Kidney epithelial cell (primary cell): ENCODE results near the gene LPIN3. TPM values are rescaled to one million over a fixed set of nuclear protein-coding genes. Genes with fewer than 3 reads are reported as not detected.

Experiments used
- DNase-seq: peaks from one replicate; pipeline ENCODE4 v3.0.0-alpha.2; 2010; ENCODE audit warnings: low read depth
- H3K27me3 ChIP-seq: 2 replicates; pipeline ENCODE4 v1.6.0; 2011; ENCODE audit warnings: low read length; ENCODE audit not compliant: control insufficient read depth, insufficient read depth
- H3K36me3 ChIP-seq: 2 replicates; pipeline ENCODE4 v1.5.1; 2011; ENCODE audit warnings: low read length; ENCODE audit not compliant: control insufficient read depth, insufficient read depth
- H3K4me3 ChIP-seq: 2 replicates; pipeline ENCODE4 v1.5.1; 2011; ENCODE audit warnings: low read depth, mild to moderate bottlenecking, control low read depth, low read length
- CTCF ChIP-seq: IDR thresholded peaks from 2 replicates; pipeline ENCODE4 v1.5.1; 2011; ENCODE audit warnings: mild to moderate bottlenecking, moderate library complexity, low read length, control low read depth, inconsistent platforms; ENCODE audit not compliant: insufficient read depth, poor library complexity, severe bottlenecking
- total RNA-seq: library from RNA; depleted of rRNA; stranded (reverse); fragments of >200 nt; gene quantifications from 2 replicates; pipeline ENCODE4 v1.2.3, GENCODE V29; 2015

Gene LPIN3
- total RNA-seq, 1 donor from 2014 or later: 14.7 TPM

GRCh38 chr20:41373931-41374920 is 33.6 kb downstream of the LPIN3 start:
- H3K27me3 ChIP-seq: peaks cover 22% of the 10 kb centered on the region
- no peaks in the 10 kb centered on the region for H3K36me3 ChIP-seq
- DNase-seq: no peak
- TF ChIP-seq CTCF: no peak
- no peak overlapping the region for H3K4me3 ChIP-seq

GRCh38 chr20:41375846-41376245 is 35.2 kb downstream of the LPIN3 start:
- H3K36me3 ChIP-seq: no peaks in the 10 kb centered on the region
- DNase-seq: no peak
- H3K27me3 ChIP-seq: peaks cover 21% of the 10 kb centered on the region
- no peak overlapping the region for H3K4me3 ChIP-seq
- no peak for TF ChIP-seq CTCF

GRCh38 chr20:41376349-41376748 is 35.7 kb downstream of the LPIN3 start:
- peaks cover 20% of the 10 kb centered on the region for H3K27me3 ChIP-seq
- DNase-seq: no peak
- H3K36me3 ChIP-seq: no peaks in the 10 kb centered on the region
- no peak overlapping the region for H3K4me3 ChIP-seq
- TF ChIP-seq CTCF: no peak

- no peak for TF ChIP-seq CTCF
- Histone ChIP-seq H3K36me3 (no peaks in the 10 kb centered on the region), H3K4me3 (no peak overlapping the region), H3K27me3 (peaks cover 18% of the 10 kb centered on the region)
- no peak for DNase-seq
Observed at GRCh38 chr20:41377275-41377674, 36.7 kb downstream of the LPIN3 start.

- DNase-seq: no peak
- no peak for TF ChIP-seq CTCF
Observed at GRCh38 chr20:41379551-41379950, 38.9 kb downstream of the LPIN3 start.

More at GRCh38 chr20:41379551-41379950, 38.9 kb downstream of the LPIN3 start:
- peaks cover 18% of the 10 kb centered on the region for H3K27me3 ChIP-seq
- no peaks in the 10 kb centered on the region for H3K36me3 ChIP-seq
- no peak overlapping the region for H3K4me3 ChIP-seq
